ENCODE measurements around the gene DSCAM.

DNA sequence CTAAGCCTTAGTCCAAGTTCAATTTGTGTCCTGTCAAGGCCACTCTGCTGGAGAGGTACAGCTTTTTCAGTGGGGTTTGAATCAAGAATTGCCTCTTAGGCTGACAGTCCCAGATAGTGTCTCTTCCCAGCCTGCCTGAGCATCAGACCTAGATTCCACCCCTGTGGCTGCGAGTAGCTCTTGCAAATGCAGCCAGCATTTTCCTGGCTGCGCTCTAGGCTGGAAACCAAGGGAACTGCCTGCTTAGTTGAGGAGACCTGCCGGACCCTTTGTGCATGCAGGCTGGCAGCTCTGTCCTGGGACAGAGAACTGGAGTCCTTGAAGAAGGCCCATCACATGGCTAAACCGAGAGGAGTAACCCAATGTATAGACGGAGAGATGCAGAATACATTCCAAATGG lies 686.0 kb downstream of the DSCAM start:
- TF ChIP-seq CTCF (IDR thresholded peaks at IDR 0.05), result no peak
- no peak for TF ChIP-seq POLR2A (IDR thresholded peaks at IDR 0.05)
